ENCODE results near the gene CCDC78.

Gene CCDC78

GRCh38 chr16:676913-677312, 49.3 kb downstream of the CCDC78 start:
- FAIRE-seq = no peak

- FAIRE-seq = no peak
Observed at GRCh38 chr16:676565-676902, 49.7 kb downstream of the CCDC78 start.

GRCh38 chr16:675884-676564, 50.2 kb downstream of the CCDC78 start:
- FAIRE-seq = no peak

GRCh38 chr16:674968-675883, 51.0 kb downstream of the CCDC78 start, which contains the start of gene RHBDL1:
RHBDL1 (plus strand) TSS chr16:675671; CDS start chr16:675791, 120 bp downstream.
- no peak for FAIRE-seq

GRCh38 chr16:674214-674881, 51.9 kb downstream of the CCDC78 start:
- FAIRE-seq = no peak

GRCh38 chr16:673399-673991, 52.7 kb downstream of the CCDC78 start:
- FAIRE-seq = no peak

- no peak for FAIRE-seq
Observed at GRCh38 chr16:672851-673250, 53.4 kb downstream of the CCDC78 start.

All from TTC549 (cell line).